GM21786 (cell line): Measurements from ENCODE around the gene NUP205.

Experiments used
- ATAC-seq: cut with Tn5 transposase; IDR thresholded peaks from one replicate; pipeline ENCODE4 v1.9.1; 2021; ENCODE audit not compliant: unreplicated experiment

Gene NUP205

GRCh38 chr7:135538376-135538775, 19.3 kb upstream of the NUP205 start:
- ATAC-seq: no peak

DNA sequence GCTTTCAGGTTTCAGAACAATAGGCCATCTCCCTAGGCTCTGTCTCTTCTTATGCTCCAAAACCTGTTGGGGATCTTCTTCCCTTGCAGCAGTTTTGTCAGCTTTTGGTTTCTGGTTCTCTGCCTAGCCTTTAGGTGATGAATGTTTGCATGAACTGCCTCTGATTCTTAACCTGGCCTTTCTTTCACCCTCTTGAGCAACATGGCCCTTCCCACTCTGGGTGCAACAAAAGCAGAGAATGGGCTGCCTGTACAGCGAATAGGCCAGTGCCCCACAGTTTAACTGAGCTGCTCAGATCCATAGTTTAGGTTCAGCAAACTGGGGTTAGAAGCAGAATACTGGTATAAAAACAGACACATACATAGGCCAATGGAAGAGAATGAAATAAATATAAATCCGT, 18.1 kb upstream of the NUP205 start:
- ATAC-seq: no peak

DNA sequence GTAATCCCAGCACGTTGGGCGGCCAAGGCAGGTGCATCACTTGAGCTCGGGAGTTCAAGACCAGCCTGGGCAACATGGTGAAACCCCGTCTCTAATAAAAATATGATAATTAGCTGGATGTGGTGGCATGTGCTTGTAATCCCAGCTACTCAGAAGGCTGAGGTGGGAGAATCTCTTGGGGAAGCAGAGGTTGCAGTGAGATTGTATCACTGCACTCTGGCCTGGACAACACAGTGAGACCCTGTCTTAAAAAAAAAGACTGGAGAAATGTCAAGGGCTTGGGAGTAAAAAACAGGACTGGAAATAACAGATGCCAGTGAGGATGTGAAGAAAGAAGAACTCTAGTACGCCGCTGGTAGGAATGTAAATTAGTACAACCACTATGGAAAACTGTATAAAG, 16.7 kb upstream of the NUP205 start:
- ATAC-seq: no peak

DNA sequence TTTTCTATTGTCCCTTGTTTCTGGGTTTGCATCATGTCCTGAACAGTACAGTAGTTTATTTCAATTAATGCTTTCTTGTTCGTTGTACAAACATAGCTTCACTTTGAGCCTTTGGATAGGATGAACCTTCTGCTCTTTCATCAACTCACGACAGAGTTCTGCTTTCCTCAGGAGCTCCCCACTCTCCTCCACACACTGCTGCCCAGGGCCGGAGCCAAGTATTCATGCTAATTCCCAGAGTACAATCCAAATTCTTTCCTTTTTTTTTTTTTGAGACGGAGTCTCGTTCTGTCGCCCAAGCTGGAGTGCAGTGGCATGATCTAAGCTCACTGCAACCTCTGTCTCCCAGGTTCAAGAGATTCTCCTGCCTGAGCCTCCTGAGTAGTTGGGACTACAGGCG, 7.5 kb upstream of the NUP205 start:
- ATAC-seq: no peak

- no peak for ATAC-seq
These were observed 5.6 kb upstream of the NUP205 start for GRCh38 chr7:135552148-135552547.

DNA sequence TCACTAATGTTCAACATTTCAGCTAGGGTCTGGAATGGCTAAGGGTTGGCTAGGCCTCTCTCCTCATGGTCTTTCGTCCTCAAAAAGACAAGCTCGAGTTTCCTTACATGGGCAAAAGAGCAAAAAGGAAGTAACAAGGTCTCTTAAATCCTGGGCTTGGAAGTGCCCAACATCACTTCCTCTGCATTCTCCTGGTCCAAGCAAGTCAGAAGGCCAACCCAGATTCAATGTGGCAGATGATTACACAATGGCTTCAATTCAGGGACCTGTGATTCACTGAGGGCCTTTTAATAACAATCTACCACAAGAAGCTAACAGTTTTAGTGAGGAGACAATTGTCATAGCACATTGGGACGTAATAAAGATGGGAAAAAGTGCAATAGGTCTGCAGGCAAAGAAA, 4.4 kb upstream of the NUP205 start:
- ATAC-seq: no peak

DNA sequence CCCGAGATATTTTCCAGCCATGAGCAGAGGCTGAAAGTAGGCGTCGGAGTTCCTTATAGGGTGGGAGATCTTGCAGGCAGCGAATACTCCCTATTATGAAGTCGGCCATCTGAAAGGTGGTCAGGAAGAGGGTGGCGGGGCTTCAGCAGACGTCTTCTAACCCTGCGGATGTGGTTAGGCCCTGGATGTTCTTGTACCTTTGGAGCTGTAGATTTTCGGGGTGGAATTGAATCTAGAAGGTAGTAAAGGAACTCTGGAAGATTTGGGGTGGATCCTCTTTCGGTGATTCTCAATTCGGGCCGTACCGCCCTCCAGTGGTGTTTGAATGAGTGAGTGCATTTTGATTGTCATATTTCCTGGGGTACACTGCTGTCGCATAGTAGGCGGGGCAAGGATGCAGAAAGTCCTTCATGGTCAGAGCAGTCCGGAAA, 635 bp downstream of the NUP205 start:
- ATAC-seq: peak; percentile 74

- ATAC-seq: no peak
These were observed 1.2 kb downstream of the NUP205 start for GRCh38 chr7:135558881-135559280.

GRCh38 chr7:135560631-135561030, 2.9 kb downstream of the NUP205 start:
- ATAC-seq: no peak

- ATAC-seq: no peak
These were observed 5.0 kb downstream of the NUP205 start for GRCh38 chr7:135562720-135563119.

DNA sequence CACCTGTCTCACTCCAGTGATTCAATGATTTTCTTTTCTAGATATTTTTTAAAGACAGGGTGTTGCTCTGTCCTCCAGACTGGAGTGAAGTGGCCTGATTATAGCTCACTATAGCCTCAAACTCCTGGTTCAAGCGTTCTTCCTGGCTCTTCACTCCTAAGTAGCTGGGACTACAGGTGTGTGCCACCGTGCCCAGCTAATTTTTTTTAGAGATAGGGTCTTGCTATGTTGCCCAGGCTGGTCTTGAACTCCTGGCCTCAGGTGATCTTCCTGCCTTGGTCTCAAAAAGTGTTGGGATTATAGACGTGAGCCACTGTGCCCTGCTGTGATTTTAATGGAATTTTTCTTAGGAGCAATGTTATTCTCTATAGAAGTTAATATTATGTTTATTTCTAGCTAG, 14.1 kb downstream of the NUP205 start:
- no peak for ATAC-seq

- ATAC-seq: no peak
These were observed 15.8 kb downstream of the NUP205 start for GRCh38 chr7:135573541-135573940.

GRCh38 chr7:135575296-135575695, 17.6 kb downstream of the NUP205 start:
- peak; percentile 43 for ATAC-seq

- no peak for ATAC-seq
These were observed 20.9 kb downstream of the NUP205 start for GRCh38 chr7:135578569-135578968.

DNA sequence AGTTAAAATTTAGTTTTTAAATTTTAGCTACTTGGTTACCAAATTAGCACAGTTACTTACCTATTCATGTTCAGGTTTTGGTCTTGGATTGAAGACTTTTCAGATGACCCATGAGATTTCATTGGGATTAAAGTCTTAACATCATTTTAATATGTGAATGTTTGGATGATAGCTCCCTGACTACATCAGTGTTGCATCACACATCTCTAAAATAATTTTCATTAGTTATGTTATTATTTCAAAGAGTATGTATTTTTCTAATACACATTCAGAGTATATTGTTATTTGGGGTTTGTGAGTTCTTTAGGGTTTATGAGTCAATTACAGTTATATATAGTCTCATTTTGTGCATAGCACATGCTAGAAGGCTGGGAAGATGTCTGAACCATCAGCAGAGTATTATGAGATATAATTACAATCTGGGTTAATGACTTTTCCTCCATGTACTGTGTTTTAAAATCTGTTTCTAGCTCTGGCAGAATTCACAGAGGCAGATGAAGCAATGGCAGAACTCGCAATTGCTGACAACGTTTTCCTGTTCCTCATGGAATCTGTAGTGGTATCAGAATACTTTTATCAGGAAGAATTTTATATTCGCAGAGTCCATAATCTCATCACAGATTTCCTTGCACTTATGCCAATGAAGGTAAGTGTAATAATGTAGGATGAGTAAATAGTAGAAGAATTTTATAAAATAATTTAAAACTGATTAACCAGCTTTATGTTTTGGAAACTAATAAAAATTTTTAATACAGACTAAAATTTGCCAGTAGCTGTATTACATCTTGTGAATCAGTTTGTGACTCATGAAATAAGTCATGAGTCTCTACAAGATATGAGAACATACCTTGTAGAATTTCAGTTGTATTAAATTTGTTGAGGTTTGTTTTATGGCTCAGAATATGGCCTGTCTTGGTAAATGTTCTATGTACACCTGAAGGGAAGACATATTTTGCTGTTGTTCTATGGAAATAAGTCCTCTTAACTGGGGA, 26.9 kb downstream of the NUP205 start:
- no peak for ATAC-seq

DNA sequence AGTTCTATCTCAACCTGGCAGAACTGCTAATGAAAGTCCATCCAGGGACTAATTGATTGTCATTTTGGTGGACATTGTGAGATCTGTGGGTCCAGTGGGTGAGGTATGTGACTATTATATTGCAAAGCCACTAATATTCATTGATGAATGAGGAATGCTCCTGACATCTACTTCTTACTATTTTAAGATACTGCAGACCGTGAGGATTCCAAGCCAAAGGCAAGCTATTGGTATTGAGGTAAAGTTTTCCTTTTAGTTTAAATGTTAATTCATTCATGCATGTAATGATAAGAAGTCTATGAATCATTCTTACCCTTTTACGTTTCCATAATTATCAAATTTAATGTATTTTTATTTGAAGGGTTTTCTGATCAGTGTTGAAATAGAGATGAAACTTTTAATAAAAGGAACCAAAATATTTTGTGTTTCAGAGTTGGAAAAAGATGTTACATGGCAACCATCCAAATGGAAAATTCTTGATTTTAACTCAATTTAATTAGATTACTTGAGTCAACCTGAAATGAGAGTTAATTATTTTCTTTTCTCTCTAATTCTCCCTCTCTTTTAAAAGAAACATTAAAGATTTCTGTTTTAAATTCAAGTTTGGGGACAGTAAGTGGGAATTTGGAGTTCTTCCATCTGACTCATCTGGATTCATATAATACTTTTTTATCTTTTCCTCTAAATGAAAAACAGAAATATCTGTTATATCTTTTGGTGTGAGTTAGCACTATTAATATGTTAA, 39.6 kb downstream of the NUP205 start:
- no peak for ATAC-seq

DNA sequence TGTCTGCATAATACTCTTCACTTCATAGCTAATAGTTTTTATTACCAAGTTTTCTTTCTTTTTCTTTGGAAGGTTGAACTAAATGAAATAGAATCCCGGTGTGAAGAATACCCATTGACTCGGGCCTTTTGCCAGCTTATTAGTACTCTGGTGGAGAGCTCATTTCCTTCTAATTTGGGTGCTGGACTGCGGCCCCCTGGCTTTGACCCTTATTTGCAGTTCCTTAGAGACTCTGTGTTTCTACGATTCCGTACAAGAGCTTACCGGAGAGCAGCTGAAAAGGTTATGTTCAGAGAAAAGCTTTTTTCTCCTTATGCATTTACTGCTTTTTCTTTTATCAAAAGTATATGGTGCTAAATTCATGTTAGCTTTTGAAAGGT, 40.2 kb downstream of the NUP205 start:
- no peak for ATAC-seq

- ATAC-seq: no peak
These were observed 41.8 kb downstream of the NUP205 start for GRCh38 chr7:135599471-135599870.

GRCh38 chr7:135600226-135600625, 42.5 kb downstream of the NUP205 start:
- no peak for ATAC-seq

GRCh38 chr7:135601182-135601581, 43.5 kb downstream of the NUP205 start:
- no peak for ATAC-seq

DNA sequence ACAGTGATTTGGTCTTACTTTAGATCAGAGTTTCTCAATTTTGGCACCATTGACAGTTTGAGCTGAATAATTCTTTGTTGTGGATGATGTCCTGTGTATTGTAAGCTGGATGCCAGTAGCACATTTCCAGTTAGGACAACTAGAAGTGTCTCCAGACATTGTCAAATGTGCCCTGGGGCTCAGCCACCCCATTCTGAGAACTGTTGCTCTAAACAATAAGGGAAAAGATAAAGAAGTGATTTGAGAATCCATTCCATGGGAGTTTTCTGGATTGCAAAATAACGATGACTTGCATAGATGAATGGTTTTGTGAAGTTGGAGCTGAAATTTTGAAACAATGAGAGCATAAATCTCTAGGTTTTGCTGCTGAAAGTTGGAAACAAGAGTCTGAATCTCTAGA, 44.6 kb downstream of the NUP205 start:
- no peak for ATAC-seq

GRCh38 chr7:135616136-135616535, 58.4 kb downstream of the NUP205 start:
- no peak for ATAC-seq
